ENCODE data around the gene CLSTN2. TPM values are rescaled to one million over a fixed set of nuclear protein-coding genes. Genes with fewer than 3 reads are reported as not detected.

The CLSTN2 gene
- total and polyA plus RNA-seq, 2 of the 13 experiments (the other 11 are each of a cell fraction or from before 2014, with no cell fraction given): not detected

DNA sequence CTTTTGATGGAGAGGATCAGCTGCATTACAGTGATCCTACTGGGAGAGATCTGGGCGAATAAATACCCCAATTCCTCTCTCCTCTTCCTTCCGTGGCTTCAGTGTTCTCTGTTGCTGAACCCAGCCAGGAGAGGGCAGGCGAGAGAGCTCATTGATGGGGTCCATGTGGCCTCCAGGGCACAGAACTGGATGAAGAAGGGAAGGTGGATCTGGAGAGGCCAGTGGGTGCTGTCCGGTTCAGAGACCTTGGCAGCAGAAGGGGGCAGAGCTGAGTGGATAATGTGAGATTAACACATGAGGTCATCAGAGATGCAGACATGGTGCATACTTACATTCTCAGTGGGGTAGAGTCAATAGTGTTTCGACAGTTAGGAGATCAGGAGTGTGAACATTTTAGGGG is 193.6 kb downstream of the CLSTN2 start:
- no peaks in the 10 kb centered on the region for H3K79me2 ChIP-seq (ENCODE audit: insufficient read depth, low read length)
- intact Hi-C loops (cut with micrococcal nuclease; ENCODE audit: unreplicated experiment): loop anchor here (1.0 to 10.0 kb wide), 3 partner anchors 376 to 735 kb away; no protein-coding TSS in a partner anchor
- FAIRE-seq: no peak

DNA sequence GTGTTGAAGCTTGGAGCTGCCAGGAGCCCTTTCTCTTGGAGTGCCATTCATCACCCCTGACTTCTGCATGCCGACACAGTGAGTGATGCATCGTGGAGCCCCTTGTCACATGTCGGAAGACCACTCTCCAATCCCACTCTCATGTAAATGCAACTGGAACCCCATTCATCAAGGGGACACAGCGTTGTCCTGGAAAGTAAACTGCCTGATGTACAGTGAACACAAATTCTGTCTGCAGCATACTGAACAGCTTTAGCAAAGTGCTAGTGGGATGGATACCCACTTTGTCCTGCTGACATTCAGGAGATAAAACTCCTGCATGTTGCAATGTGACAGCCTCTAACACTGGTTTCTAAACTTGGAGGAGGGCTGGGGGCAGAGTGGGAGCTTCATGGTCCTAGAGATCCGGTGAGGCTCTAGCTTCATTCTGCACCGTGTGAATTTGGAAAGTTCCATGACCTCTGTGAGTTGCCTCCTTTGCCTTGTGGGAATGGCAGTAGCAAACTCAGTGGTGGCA is 194.8 kb downstream of the CLSTN2 start:
- intact Hi-C loops (cut with micrococcal nuclease; ENCODE audit: unreplicated experiment): loop anchor here (10.0 kb wide), 1 partner anchor 375 kb away; no protein-coding TSS in a partner anchor
- no peak overlapping the region for H2AFZ ChIP-seq (ENCODE audit: low read length)
- CTCF ChIA-PET (ENCODE audit: low intra/inter-chr PET ratio, low total read pairs): no interaction called here
- no peak overlapping the region for H3K9ac ChIP-seq (ENCODE audit: insufficient read depth, low read depth, low read length)
- ATAC-seq (no peak), DNase-seq (ENCODE audit: low spot score) (no peak), FAIRE-seq (no peak)
- TF ChIP-seq, protein P1, sequence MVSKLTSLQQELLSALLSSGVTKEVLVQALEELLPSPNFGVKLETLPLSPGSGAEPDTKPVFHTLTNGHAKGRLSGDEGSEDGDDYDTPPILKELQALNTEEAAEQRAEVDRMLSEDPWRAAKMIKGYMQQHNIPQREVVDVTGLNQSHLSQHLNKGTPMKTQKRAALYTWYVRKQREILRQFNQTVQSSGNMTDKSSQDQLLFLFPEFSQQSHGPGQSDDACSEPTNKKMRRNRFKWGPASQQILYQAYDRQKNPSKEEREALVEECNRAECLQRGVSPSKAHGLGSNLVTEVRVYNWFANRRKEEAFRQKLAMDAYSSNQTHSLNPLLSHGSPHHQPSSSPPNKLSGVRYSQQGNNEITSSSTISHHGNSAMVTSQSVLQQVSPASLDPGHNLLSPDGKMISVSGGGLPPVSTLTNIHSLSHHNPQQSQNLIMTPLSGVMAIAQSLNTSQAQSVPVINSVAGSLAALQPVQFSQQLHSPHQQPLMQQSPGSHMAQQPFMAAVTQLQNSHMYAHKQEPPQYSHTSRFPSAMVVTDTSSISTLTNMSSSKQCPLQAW (CRISPR knock-in tag; IDR thresholded peaks at IDR 0.05): no peak
- no peak for TF ChIP-seq RBM39 (IDR thresholded peaks at IDR 0.05; ENCODE audit: low read depth, low read length, poor library complexity, severe bottlenecking)
- TF ChIP-seq, protein P2, sequence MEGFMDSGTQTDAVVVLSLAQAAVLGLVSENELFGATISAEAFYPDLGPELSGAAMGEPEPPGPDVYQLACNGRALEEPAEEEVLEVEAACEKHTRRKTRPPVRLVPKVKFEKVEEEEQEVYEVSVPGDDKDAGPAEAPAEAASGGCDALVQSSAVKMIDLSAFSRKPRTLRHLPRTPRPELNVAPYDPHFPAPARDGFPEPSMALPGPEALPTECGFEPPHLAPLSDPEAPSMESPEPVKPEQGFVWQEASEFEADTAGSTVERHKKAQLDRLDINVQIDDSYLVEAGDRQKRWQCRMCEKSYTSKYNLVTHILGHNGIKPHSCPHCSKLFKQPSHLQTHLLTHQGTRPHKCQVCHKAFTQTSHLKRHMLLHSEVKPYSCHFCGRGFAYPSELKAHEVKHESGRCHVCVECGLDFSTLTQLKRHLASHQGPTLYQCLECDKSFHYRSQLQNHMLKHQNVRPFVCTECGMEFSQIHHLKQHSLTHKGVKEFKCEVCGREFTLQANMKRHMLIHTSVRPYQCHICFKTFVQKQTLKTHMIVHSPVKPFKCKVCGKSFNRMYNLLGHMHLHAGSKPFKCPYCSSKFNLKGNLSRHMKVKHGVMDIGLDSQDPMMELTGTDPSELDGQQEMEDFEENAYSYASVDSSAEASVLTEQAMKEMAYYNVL (CRISPR knock-in tag; IDR thresholded peaks at IDR 0.05; ENCODE audit: borderline replicate concordance): no peak
- H3K79me2 ChIP-seq (ENCODE audit: insufficient read depth, low read length): no peaks in the 10 kb centered on the region
- no peak overlapping the region for H3K4me2 ChIP-seq (ENCODE audit: low read depth, low read length)
- WGBS (ENCODE audit: low lambda C conversion rate): 17% methylated on average over 3 of the region's 6 CpGs
- no peak overlapping the region for H3K4me3 ChIP-seq (replicated peaks in 1 of 3; ENCODE audit: insufficient read depth in 1 of 3, low read depth in 2 of 3, low read length in 3 of 3)
- H4K20me1 ChIP-seq (ENCODE audit: insufficient read depth, low read length): no peaks in the 10 kb centered on the region
- no peaks in the 10 kb centered on the region for H3K36me3 ChIP-seq (replicated peaks in 1 of 2; ENCODE audit: control insufficient read depth in 1 of 2, insufficient read depth in 2 of 2, low read length in 2 of 2)
- POLR2A ChIA-PET: no interaction called here
- H3K27me3 ChIP-seq (ENCODE audit: control insufficient read depth in 1 of 2, insufficient read depth in 2 of 2, low read length in 2 of 2): no peaks in the 10 kb centered on the region
- BruUV-seq (replicated peaks): no TSS peak
- in situ Hi-C loops (cut with HindIII; ENCODE audit: extremely low pct_ligation_motif_present, low pct_unique_long_range_greater_than_20kb): loop anchor here (10.0 to 25.0 kb wide), 2 partner anchors 605 to 732 kb away; no protein-coding TSS in a partner anchor
- no peak overlapping the region for H3K27ac ChIP-seq (ENCODE audit: extremely low read length, insufficient read depth, low read length)
- H3K4me1 ChIP-seq (ENCODE audit: insufficient read depth, low read length): no peaks in the 10 kb centered on the region
- no peaks in the 10 kb centered on the region for H3K9me3 ChIP-seq (ENCODE audit: low read length)

More for the DNA sequence above, 193.6 kb downstream of the CLSTN2 start:
- H2AFZ ChIP-seq (ENCODE audit: low read length): no peak overlapping the region
- H3K27ac ChIP-seq (ENCODE audit: extremely low read length, insufficient read depth, low read length): no peak overlapping the region
- POLR2A ChIA-PET: interaction anchor here (1.4 kb wide), 1 partner anchor 583 kb away, joined by 3 read pairs; no protein-coding TSS in a partner anchor
- WGBS (ENCODE audit: low lambda C conversion rate): 10% methylated on average over 3 of the region's 5 CpGs
- no TSS peak for BruUV-seq (replicated peaks)
- ATAC-seq: peak; percentile 98
- peak; percentile 67 for TF ChIP-seq STAG1 (CRISPR knock-in tag; IDR thresholded peaks at IDR 0.05)
- TF ChIP-seq, protein P3, sequence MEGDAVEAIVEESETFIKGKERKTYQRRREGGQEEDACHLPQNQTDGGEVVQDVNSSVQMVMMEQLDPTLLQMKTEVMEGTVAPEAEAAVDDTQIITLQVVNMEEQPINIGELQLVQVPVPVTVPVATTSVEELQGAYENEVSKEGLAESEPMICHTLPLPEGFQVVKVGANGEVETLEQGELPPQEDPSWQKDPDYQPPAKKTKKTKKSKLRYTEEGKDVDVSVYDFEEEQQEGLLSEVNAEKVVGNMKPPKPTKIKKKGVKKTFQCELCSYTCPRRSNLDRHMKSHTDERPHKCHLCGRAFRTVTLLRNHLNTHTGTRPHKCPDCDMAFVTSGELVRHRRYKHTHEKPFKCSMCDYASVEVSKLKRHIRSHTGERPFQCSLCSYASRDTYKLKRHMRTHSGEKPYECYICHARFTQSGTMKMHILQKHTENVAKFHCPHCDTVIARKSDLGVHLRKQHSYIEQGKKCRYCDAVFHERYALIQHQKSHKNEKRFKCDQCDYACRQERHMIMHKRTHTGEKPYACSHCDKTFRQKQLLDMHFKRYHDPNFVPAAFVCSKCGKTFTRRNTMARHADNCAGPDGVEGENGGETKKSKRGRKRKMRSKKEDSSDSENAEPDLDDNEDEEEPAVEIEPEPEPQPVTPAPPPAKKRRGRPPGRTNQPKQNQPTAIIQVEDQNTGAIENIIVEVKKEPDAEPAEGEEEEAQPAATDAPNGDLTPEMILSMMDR (CRISPR knock-in tag; IDR thresholded peaks at IDR 0.05): peak; percentile 78
- no peak for TF ChIP-seq ZNF468 (CRISPR knock-in tag; IDR thresholded peaks at IDR 0.05)
- no peak for TF ChIP-seq PHF21A (CRISPR knock-in tag; IDR thresholded peaks at IDR 0.05)
- peak; percentile 52; the same call in 1 of the 2 replicates for TF ChIP-seq RAD21 (CRISPR knock-in tag; IDR thresholded peaks at IDR 0.05)
- no peak for TF ChIP-seq PHF5A (CRISPR knock-in tag; IDR thresholded peaks at IDR 0.05; ENCODE audit: low read depth, unreplicated experiment)
- peak; percentile 76 for TF ChIP-seq SMC3 (IDR thresholded peaks at IDR 0.05; ENCODE audit: low read length)
- no peak overlapping the region for H3K4me3 ChIP-seq (replicated peaks in 1 of 3; ENCODE audit: insufficient read depth in 1 of 3, low read depth in 2 of 3, low read length in 3 of 3)
- in situ Hi-C loops (cut with HindIII; ENCODE audit: extremely low pct_ligation_motif_present, low pct_unique_long_range_greater_than_20kb): loop anchor here (10.0 to 25.0 kb wide), 2 partner anchors 606 to 734 kb away; no protein-coding TSS in a partner anchor
- H3K36me3 ChIP-seq (replicated peaks in 1 of 2; ENCODE audit: control insufficient read depth in 1 of 2, insufficient read depth in 2 of 2, low read length in 2 of 2): no peaks in the 10 kb centered on the region
- no peaks in the 10 kb centered on the region for H3K4me1 ChIP-seq (ENCODE audit: insufficient read depth, low read length)
- H4K20me1 ChIP-seq (ENCODE audit: insufficient read depth, low read length): no peaks in the 10 kb centered on the region
- DNase-seq (ENCODE audit: low spot score): peak; percentile 25
- H3K9me3 ChIP-seq (ENCODE audit: low read length): no peaks in the 10 kb centered on the region
- no peak overlapping the region for H3K9ac ChIP-seq (ENCODE audit: insufficient read depth, low read depth, low read length)
- CTCF ChIA-PET (ENCODE audit: low intra/inter-chr PET ratio, low total read pairs): interaction anchor here (1.5 to 2.0 kb wide), 2 partner anchors 609 to 735 kb away, joined by 8 to 11 read pairs; no protein-coding TSS in a partner anchor
- H3K27me3 ChIP-seq (ENCODE audit: control insufficient read depth in 1 of 2, insufficient read depth in 2 of 2, low read length in 2 of 2): no peaks in the 10 kb centered on the region
- H3K4me2 ChIP-seq (ENCODE audit: low read depth, low read length): no peak overlapping the region
